ENCODE data around the gene CD163. TPM values are rescaled to one million over a fixed set of nuclear protein-coding genes. Genes with fewer than 3 reads are reported as not detected.
"Not testable (repeated sequence)": the region's sequence is repeated elsewhere in the genome, so short reads cannot be mapped to it uniquely, and the experiment has no call there.

The CD163 gene
- total and polyA plus RNA-seq, 4 experiments from 2014 or later, result 5.9 to 10.0 TPM; not detected in 2

DNA sequence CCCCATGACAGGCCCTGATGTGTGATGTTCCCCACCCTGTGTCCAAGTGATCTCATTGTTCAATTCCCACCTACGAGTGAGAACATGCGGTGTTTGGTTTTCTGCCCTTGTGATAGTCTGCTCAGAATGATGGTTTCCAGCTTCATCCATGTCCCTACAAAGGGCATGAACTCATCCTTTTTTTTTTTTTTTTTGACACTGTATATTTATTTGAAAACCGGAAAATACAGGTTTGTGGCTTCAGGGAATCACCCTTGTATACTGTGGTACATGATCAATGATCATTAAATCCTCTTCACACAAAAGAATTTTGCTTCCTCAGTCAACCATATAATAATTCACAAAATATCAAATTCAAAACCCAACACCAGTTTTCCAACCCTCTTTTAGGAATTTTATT, 66.1 kb downstream of the CD163 start:
- intact Hi-C loops (cut with micrococcal nuclease); H3K27me3 ChIP-seq (ENCODE audit: insufficient read depth, low read length); H3K27ac Mint-ChIP-seq; H3K4me3 ChIP-seq (ENCODE audit: low read length in 2 of 2); H3K4me3 Mint-ChIP-seq; H3K4me1 ChIP-seq (ENCODE audit: insufficient read depth, low read length); CTCF ChIA-PET (ENCODE audit: partially characterized antibody); H3K36me3 Mint-ChIP-seq; H3K27ac ChIP-seq (ENCODE audit: low read depth, low read length); H3K36me3 ChIP-seq (ENCODE audit: insufficient read depth, low read length); POLR2A ChIA-PET (ENCODE audit: partially characterized antibody); DNase-seq; H3K9me3 ChIP-seq (ENCODE audit: control insufficient read depth in 1 of 2, low read length in 2 of 2): not testable (repeated sequence)
- Mint-ChIP-seq H3K27me3 (peaks cover 4 to 23% of the 10 kb centered on the region in 2 donors), H3K9me3 (peaks cover 0 to 10% (median 3%) of the 10 kb centered on the region in 8 donors), H3K4me1 (peaks cover 0 to 14% (median 3%) of the 10 kb centered on the region in 4 donors)

DNA sequence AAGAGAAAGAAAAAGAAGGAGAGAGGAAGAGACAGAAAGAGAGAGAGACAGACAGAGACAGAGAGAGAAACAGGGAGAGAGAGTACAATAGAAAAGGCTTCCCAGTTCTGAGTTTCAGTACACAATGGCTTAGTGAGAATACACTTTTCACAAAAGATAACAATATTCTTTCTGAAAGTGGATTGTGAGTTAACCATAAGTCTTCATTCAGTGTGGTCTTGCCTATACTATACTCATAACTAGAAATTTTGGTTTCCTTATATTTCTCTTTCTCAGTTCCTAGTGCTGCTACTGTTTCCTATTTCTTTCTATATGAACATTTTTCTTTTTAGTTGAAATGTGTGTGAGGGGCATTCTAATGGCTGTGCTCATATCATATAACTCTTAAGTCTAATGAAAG, 68.9 kb downstream of the CD163 start:
- CTCF ChIA-PET (ENCODE audit: partially characterized antibody), result no interaction called here
- Histone ChIP-seq H3K9me3 (ENCODE audit: control insufficient read depth in 1 of 2, low read length in 2 of 2) (no peaks in the 10 kb centered on the region), H3K36me3 (ENCODE audit: insufficient read depth, low read length) (no peaks in the 10 kb centered on the region), H3K27ac (ENCODE audit: low read depth, low read length) (no peak overlapping the region), H3K4me1 (ENCODE audit: insufficient read depth, low read length) (no peaks in the 10 kb centered on the region), H3K4me3 (ENCODE audit: low read length in 2 of 2) (no peak overlapping the region), H3K27me3 (ENCODE audit: insufficient read depth, low read length) (no peaks in the 10 kb centered on the region)
- H3K36me3 Mint-ChIP-seq, result no peaks in the 10 kb centered on the region
- peaks cover 0 to 6% (median under 1%) of the 10 kb centered on the region in 8 donors for H3K9me3 Mint-ChIP-seq
- peaks cover 0 to 8% (median 2%) of the 10 kb centered on the region in 4 donors for H3K4me1 Mint-ChIP-seq
- intact Hi-C loops (cut with micrococcal nuclease), result no loop called here
- no peak overlapping the region for H3K4me3 Mint-ChIP-seq
- no peak overlapping the region for H3K27ac Mint-ChIP-seq
- H3K27me3 Mint-ChIP-seq, result peaks cover 4 to 19% of the 10 kb centered on the region in 2 donors
- POLR2A ChIA-PET (ENCODE audit: partially characterized antibody), result no interaction called here
- DNase-seq, result no peak

DNA sequence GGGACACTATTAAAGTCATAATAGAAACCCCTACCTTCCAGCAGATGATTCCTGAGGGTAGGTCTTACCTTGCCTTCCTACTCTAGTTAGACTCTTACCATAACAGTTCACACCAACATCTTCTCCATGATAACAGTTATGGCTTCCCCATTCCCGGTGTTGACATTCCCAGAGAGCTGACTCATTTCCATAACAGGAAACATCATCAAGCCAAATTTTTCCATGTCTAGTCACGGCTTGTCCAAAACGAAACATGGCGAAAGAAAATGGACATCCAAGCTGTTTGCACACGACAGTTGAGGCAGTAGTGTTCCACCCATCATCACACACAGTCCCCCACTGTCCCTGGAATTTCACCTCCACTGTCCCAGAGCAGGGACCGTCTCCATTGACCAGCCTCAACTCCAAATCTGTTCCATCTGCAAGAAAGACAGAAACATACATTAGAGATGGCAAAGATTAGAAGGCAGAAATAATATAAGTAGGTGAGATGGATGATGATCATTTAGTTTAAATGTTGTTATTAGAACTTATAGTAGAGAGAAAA, 70.2 kb downstream of the CD163 start:
- no peak for DNase-seq
- H3K27me3 Mint-ChIP-seq, result peaks cover 4 to 10% of the 10 kb centered on the region in 2 donors
- Histone ChIP-seq H3K27me3 (ENCODE audit: insufficient read depth, low read length) (no peaks in the 10 kb centered on the region), H3K27ac (ENCODE audit: low read depth, low read length) (no peak overlapping the region), H3K36me3 (ENCODE audit: insufficient read depth, low read length) (no peaks in the 10 kb centered on the region), H3K4me1 (ENCODE audit: insufficient read depth, low read length) (no peaks in the 10 kb centered on the region), H3K9me3 (ENCODE audit: control insufficient read depth in 1 of 2, low read length in 2 of 2) (no peaks in the 10 kb centered on the region), H3K4me3 (ENCODE audit: low read length in 2 of 2) (no peak overlapping the region)
- no peaks in the 10 kb centered on the region for H3K4me1 Mint-ChIP-seq
- no peaks in the 10 kb centered on the region for H3K9me3 Mint-ChIP-seq
- no peak overlapping the region for H3K4me3 Mint-ChIP-seq
- intact Hi-C loops (cut with micrococcal nuclease), result no loop called here
- no peaks in the 10 kb centered on the region for H3K36me3 Mint-ChIP-seq
- H3K27ac Mint-ChIP-seq, result no peak overlapping the region
- ChIA-PET CTCF (ENCODE audit: partially characterized antibody) (interaction anchor here (0.6 kb wide), 1 partner anchor 27 kb away, joined by 3 read pairs; no protein-coding TSS in a partner anchor), POLR2A (ENCODE audit: partially characterized antibody) (no interaction called here)

DNA sequence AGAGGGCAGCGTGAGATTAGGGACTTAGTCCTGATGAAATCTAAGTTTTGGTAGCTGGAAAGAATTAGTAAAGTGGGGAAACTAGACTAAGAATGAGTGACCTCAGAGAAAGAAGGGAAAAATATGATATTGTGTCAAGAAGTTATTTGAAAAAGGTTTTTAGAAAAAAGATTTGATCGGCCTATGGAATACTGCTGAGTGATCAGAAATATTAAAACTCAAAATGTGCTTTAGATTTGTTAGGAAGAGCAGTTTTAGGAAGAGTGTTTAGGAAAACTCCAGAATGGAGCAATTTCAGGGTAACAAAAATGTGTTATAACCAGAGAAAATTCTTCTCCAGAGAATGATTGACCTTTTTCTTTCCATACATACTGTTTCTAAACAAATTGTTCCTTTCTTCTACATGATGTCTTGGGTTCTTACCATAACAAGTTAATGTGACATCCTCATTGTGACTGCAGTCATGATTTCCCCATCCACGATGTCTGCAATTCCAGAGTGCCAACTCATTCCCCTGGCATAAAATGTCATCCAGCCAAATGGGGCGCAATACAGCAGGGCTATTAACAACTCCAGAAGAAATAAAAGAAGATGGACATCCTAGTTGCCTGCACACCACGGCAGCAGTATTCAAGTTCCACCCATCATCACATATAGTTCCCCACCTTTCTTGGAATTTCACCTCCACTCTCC, 71.4 kb downstream of the CD163 start:
- no peaks in the 10 kb centered on the region for H3K36me3 ChIP-seq (ENCODE audit: insufficient read depth, low read length)
- ChIA-PET POLR2A (ENCODE audit: partially characterized antibody) (no interaction called here), CTCF (ENCODE audit: partially characterized antibody) (interaction anchor here (1.2 kb wide), 1 partner anchor 28 kb away, joined by 3 read pairs; no protein-coding TSS in a partner anchor)
- intact Hi-C loops (cut with micrococcal nuclease), result no loop called here
- Mint-ChIP-seq H3K36me3 (no peaks in the 10 kb centered on the region), H3K9me3 (no peaks in the 10 kb centered on the region), H3K27ac (no peak overlapping the region), H3K4me1 (no peaks in the 10 kb centered on the region), H3K27me3 (peaks cover 4 to 6% of the 10 kb centered on the region in 2 donors), H3K4me3 (no peak overlapping the region)
- no peaks in the 10 kb centered on the region for H3K9me3 ChIP-seq (ENCODE audit: control insufficient read depth in 1 of 2, low read length in 2 of 2)
- H3K27ac ChIP-seq (ENCODE audit: low read depth, low read length), result no peak overlapping the region
- H3K27me3 ChIP-seq (ENCODE audit: insufficient read depth, low read length), result no peaks in the 10 kb centered on the region
- H3K4me1 ChIP-seq (ENCODE audit: insufficient read depth, low read length), result no peaks in the 10 kb centered on the region
- no peak overlapping the region for H3K4me3 ChIP-seq (ENCODE audit: low read length in 2 of 2)
- no peak for DNase-seq

Other genes starting within 250 kb of the CD163 start
- gene ACSM4, start 199.7 kb downstream of the CD163 start, total RNA-seq, result not detected
- not detected for gene ACSM4, start 199.7 kb downstream of the CD163 start, polyA plus RNA-seq
- 1 to 10 TPM in 1 of 2 experiments, under 1 TPM in 1; 0.69 to 1.1 TPM for gene CD163L1, start 59.6 kb downstream of the CD163 start, total RNA-seq
- gene CD163L1, start 59.6 kb downstream of the CD163 start, polyA plus RNA-seq, result not detected
- gene APOBEC1, start 162.1 kb upstream of the CD163 start, total RNA-seq, result not detected
- gene APOBEC1, start 162.1 kb upstream of the CD163 start, polyA plus RNA-seq, result not detected
- not detected for gene GDF3, start 192.0 kb upstream of the CD163 start, total RNA-seq
- not detected for gene GDF3, start 192.0 kb upstream of the CD163 start, polyA plus RNA-seq
- not detected for gene DPPA3, start 207.7 kb upstream of the CD163 start, total RNA-seq
- not detected for gene DPPA3, start 207.7 kb upstream of the CD163 start, polyA plus RNA-seq
- not detected for gene CLEC4C, start 243.6 kb upstream of the CD163 start, total RNA-seq
- not detected for gene CLEC4C, start 243.6 kb upstream of the CD163 start, polyA plus RNA-seq

Data from CD4-positive, alpha-beta memory T cell (primary cell).